Transverse colon (tissue), 4 donors: Measurements from ENCODE around the gene IRAK4. TPM values are rescaled to one million over a fixed set of nuclear protein-coding genes. Genes with fewer than 3 reads are reported as not detected.

Experiments
- DNase-seq: peaks from one replicate; pipeline ENCODE4 v3.0.0-alpha.2; 2019
- H3K27ac ChIP-seq, 4 donors: fragments of 200-600 bp; sonication (generic); 2 replicates each; pipeline ENCODE4 v1.5.1; 2016 to 2018; ENCODE audit warnings: inconsistent platforms in 4 of 4
- H3K27me3 ChIP-seq: fragments of 200-600 bp; sonication (generic); 2 replicates; pipeline ENCODE4 v1.5.1; 2017; ENCODE audit warnings: inconsistent platforms
- H3K36me3 ChIP-seq, 4 donors: fragments of 200-600 bp; sonication (generic); 2 replicates each; pipeline ENCODE4 v1.5.1; 2017 to 2019; ENCODE audit warnings: inconsistent platforms in 4 of 4
- H3K4me1 ChIP-seq, 4 donors: fragments of 200-600 bp; sonication (generic); 2 replicates each; pipeline ENCODE4 v1.5.1; 2017 to 2020; ENCODE audit warnings: inconsistent platforms in 4 of 4
- H3K4me3 ChIP-seq, 4 donors: fragments of 200-600 bp; sonication (generic); 1 replicate in 1 of 4; 2 replicates in 3 of 4; pipeline versions ENCODE4 v1.5.1 to v1.6.1; 2017 to 2019; ENCODE audit warnings: inconsistent platforms in 4 of 4
- H3K9me3 ChIP-seq, 2 donors: fragments of 200-600 bp; sonication (generic); 2 replicates each; pipeline ENCODE4 v1.5.1; 2017 to 2019; ENCODE audit warnings: inconsistent platforms in 2 of 2
- CTCF ChIP-seq, 5 experiments: fragments of 200-600 bp in 3 of 5; fragments of 450-650 bp in 2 of 5; sonication (generic) in 3 of 5; IDR thresholded peaks; 1 replicate in 2 of 5; 2 replicates in 3 of 5; pipeline ENCODE4 v1.5.1; 2016 to 2017; ENCODE audit warnings: antibody characterized with exemption in 5 of 5, inconsistent platforms in 3 of 5, mild to moderate bottlenecking in 2 of 5, moderate library complexity in 1 of 5
- EP300 ChIP-seq: sonication (generic); formaldehyde crosslinking; IDR thresholded peaks from one replicate; pipeline ENCODE4 v1.6.1; 2017; ENCODE audit warnings: antibody characterized with exemption, low read depth
- POLR2A ChIP-seq: fragments of 450-650 bp; IDR thresholded peaks from one replicate; pipeline ENCODE4 v1.6.1; 2016; ENCODE audit warnings: antibody characterized with exemption, mild to moderate bottlenecking, moderate library complexity
- POLR2AphosphoS5 ChIP-seq, 3 donors: sonication (generic); formaldehyde crosslinking; IDR thresholded peaks; one replicate each; pipeline ENCODE4 v1.6.1; 2016; ENCODE audit warnings: antibody characterized with exemption in 3 of 3
- WGBS, 2 donors: methylation state at CpG; one replicate each; pipeline ENCODE4 v1.1.5; 2018; ENCODE audit warnings: low coverage in 1 of 2; 5-methylcytosine and 5-hydroxymethylcytosine counted together
- in situ Hi-C, 4 donors: fragments of 200-750 bp; cut with MboI; loops; one replicate each; pipeline versions ENCODE4 v1.15.0 to v1.15.1; 2017; ENCODE audit warnings: low sequenced_read_pairs in 3 of 4, low pct_ligation_motif_present in 1 of 4, low pct_unique_long_range_greater_than_20kb in 1 of 4
- intact Hi-C: fragments of 100-400 bp; cut with DNase I; formaldehyde crosslinking; loops from one replicate; pipeline ENCODE4 v1.15.1; 2023; ENCODE audit warnings: low total_unique reads
- total RNA-seq, 4 donors: library from RNA; depleted of rRNA; stranded (reverse); fragments of >200 nt; gene quantifications; one replicate each; pipeline ENCODE4 v1.1.0, GENCODE V29; 2016

The IRAK4 gene
- total RNA-seq, 4 donors from 2014 or later = 6.6 to 39.7 (median 19.0) TPM

GRCh38 chr12:43816168-43816567 lies 57.4 kb downstream of the IRAK4 start:
- DNase-seq = no peak
- Histone ChIP-seq H3K27ac (no peak overlapping the region), H3K4me1 (no peaks in the 10 kb centered on the region), H3K9me3 (no peaks in the 10 kb centered on the region), H3K4me3 (no peak overlapping the region), H3K27me3 (no peaks in the 10 kb centered on the region), H3K36me3 (no peaks in the 10 kb centered on the region)
- WGBS, 2 donors = 55 to 69% methylated on average over 3 of the region's 3 CpGs
- intact Hi-C loops = no loop called here
- TF ChIP-seq CTCF (IDR thresholded peaks at IDR 0.05) (no peak), EP300 (no peak), POLR2AphosphoS5 (IDR thresholded peaks at IDR 0.05) (no peak), POLR2A (no peak)
- in situ Hi-C loops = no loop called here

- TF ChIP-seq CTCF (IDR thresholded peaks at IDR 0.05) (no peak), POLR2A (no peak), POLR2AphosphoS5 (IDR thresholded peaks at IDR 0.05) (no peak), EP300 (no peak)
- intact Hi-C loops = no loop called here
- H3K9me3 ChIP-seq = no peaks in the 10 kb centered on the region
- no peak overlapping the region for H3K27ac ChIP-seq
- in situ Hi-C loops = no loop called here
- H3K27me3 ChIP-seq = no peaks in the 10 kb centered on the region
- no peaks in the 10 kb centered on the region for H3K36me3 ChIP-seq
- WGBS, 2 donors = 83 to 96% methylated on average over 1 to 8 of the region's 8 CpGs
- no peak for DNase-seq
- no peak overlapping the region for H3K4me3 ChIP-seq
- H3K4me1 ChIP-seq = no peaks in the 10 kb centered on the region
Observed at GRCh38 chr12:43824207-43824775, 65.5 kb downstream of the IRAK4 start.

GRCh38 chr12:43826681-43827080 lies 67.9 kb downstream of the IRAK4 start:
- H3K9me3 ChIP-seq = no peaks in the 10 kb centered on the region
- no peak for TF ChIP-seq POLR2AphosphoS5 (IDR thresholded peaks at IDR 0.05)
- TF ChIP-seq POLR2A = no peak
- TF ChIP-seq CTCF (IDR thresholded peaks at IDR 0.05) = no peak
- no peak for TF ChIP-seq EP300
- in situ Hi-C loops = no loop called here
- intact Hi-C loops = no loop called here
- H3K27me3 ChIP-seq = no peaks in the 10 kb centered on the region
- H3K36me3 ChIP-seq = no peaks in the 10 kb centered on the region
- DNase-seq = no peak
- no peaks in the 10 kb centered on the region for H3K4me1 ChIP-seq
- H3K4me3 ChIP-seq = no peak overlapping the region
- H3K27ac ChIP-seq = no peak overlapping the region
- WGBS, 2 donors = 82% methylated on average over 2 to 3 of the region's 3 CpGs

GRCh38 chr12:43827093-43827492 lies 68.3 kb downstream of the IRAK4 start:
- intact Hi-C loops = no loop called here
- Histone ChIP-seq H3K9me3 (no peaks in the 10 kb centered on the region), H3K27me3 (no peaks in the 10 kb centered on the region), H3K4me3 (no peak overlapping the region), H3K36me3 (no peaks in the 10 kb centered on the region), H3K4me1 (no peaks in the 10 kb centered on the region), H3K27ac (no peak overlapping the region)
- DNase-seq = no peak
- TF ChIP-seq POLR2AphosphoS5 (IDR thresholded peaks at IDR 0.05) = no peak
- TF ChIP-seq POLR2A = no peak
- no peak for TF ChIP-seq EP300
- no peak for TF ChIP-seq CTCF (IDR thresholded peaks at IDR 0.05)
- in situ Hi-C loops = no loop called here
- 60 to 65% methylated on average over 1 of the region's 1 CpG for WGBS, 2 donors
